ENCODE results near the gene SARDH. TPM values are rescaled to one million over a fixed set of nuclear protein-coding genes. Genes with fewer than 3 reads are reported as not detected.

Gene SARDH
- total and polyA plus RNA-seq, 11 donors: 0.19 to 1.7 (median 0.69) TPM

DNA sequence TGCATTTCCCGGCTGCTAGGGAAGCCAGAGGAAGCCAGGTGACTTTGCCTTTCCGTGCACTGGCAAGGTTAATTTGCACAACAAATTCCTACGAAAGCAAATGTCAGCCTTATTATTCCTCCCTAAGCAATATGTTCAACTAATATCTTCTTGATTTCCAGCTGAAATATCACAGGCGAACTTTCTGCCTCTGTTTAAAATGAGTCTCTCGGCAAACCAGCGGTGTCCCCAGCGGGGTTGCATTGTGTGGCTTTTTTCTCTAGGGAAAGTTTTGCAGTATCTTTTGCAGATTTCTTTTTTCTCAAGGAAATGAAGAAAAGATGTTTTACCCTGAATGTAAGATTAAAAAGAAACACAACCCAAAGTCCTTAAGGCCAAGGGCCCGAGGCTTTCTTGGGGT is 100.1 kb downstream of the SARDH start:
- Histone ChIP-seq H3K27ac (no peak overlapping the region), H3K27me3 (peaks cover 0 to 13% (median 0%) of the 10 kb centered on the region in 9 donors), H3K4me1 (no peaks in the 10 kb centered on the region), H3K9me3 (no peaks in the 10 kb centered on the region), H3K4me3 (no peak overlapping the region), H3K36me3 (no peaks in the 10 kb centered on the region)
- DNase-seq: no peak
- TF ChIP-seq, protein P1, sequence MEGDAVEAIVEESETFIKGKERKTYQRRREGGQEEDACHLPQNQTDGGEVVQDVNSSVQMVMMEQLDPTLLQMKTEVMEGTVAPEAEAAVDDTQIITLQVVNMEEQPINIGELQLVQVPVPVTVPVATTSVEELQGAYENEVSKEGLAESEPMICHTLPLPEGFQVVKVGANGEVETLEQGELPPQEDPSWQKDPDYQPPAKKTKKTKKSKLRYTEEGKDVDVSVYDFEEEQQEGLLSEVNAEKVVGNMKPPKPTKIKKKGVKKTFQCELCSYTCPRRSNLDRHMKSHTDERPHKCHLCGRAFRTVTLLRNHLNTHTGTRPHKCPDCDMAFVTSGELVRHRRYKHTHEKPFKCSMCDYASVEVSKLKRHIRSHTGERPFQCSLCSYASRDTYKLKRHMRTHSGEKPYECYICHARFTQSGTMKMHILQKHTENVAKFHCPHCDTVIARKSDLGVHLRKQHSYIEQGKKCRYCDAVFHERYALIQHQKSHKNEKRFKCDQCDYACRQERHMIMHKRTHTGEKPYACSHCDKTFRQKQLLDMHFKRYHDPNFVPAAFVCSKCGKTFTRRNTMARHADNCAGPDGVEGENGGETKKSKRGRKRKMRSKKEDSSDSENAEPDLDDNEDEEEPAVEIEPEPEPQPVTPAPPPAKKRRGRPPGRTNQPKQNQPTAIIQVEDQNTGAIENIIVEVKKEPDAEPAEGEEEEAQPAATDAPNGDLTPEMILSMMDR (IDR thresholded peaks at IDR 0.05): no peak
- TF ChIP-seq POLR2A (IDR thresholded peaks at IDR 0.05): no peak
- intact Hi-C loops (cut with DNase I): no loop called here
- no peak for ATAC-seq
- 61 to 73% (median 69%) methylated on average over 7 to 8 of the region's 8 CpGs for WGBS, 4 donors

DNA sequence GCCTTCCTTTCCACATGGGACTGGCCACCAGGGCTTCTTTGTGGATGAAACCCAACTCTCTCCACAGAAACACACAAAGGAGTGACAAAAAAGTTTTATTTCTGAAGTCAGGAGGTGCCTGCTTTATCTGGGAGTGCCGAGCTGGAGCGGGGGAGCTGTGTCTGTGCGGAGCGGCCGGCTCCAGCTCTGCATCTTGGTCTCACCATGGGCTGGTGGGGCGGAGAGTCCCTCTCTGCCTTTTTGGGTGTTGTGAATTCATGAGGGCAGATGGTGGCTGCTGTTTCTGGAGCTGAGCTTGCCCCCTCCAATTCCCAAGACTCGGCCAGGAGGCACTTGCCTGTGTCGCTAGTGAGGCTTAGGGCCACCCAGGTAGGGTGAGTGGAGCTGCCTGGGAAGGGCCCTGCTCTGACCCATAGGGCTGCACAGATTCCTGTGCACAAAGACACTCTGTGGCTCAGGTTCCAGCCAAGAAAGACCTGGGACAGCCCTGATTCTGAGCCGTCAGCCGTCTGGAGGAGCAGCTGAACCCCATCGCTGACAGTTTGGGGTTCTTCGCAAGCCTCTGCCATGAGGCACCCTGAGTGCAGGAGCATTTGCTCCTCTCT is 100.6 kb downstream of the SARDH start:
- intact Hi-C loops (cut with DNase I): no loop called here
- TF ChIP-seq, protein P1 (IDR thresholded peaks at IDR 0.05): no peak
- no peak for TF ChIP-seq POLR2A (IDR thresholded peaks at IDR 0.05)
- H3K4me3 ChIP-seq: no peak overlapping the region
- no peaks in the 10 kb centered on the region for H3K36me3 ChIP-seq
- 66 to 81% (median 78%) methylated on average over 10 to 12 of the region's 12 CpGs for WGBS, 4 donors
- H3K27ac ChIP-seq: no peak overlapping the region
- peaks cover 0 to 13% (median 0%) of the 10 kb centered on the region in 9 donors for H3K27me3 ChIP-seq
- no peaks in the 10 kb centered on the region for H3K9me3 ChIP-seq
- DNase-seq (no peak), ATAC-seq (no peak)
- H3K4me1 ChIP-seq: no peaks in the 10 kb centered on the region

DNA sequence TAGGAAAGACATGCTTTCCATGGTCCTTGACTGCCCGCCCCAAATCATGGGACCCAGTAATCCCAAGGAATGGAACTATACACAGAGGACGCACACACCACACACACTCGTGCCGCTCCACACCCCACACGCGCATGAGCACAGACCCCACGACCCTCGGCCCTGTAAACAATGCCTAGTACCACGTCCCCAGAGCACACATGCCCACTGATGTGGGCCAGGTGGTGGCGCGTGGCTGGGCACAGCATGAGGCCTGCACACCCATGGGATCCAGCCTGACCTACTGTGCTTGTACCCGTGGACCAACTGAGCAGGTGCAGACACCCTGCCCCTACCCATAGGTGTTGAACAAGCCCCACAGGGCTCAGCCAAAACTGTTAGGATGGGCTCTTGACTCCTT is 101.2 kb downstream of the SARDH start:
- intact Hi-C loops (cut with DNase I): no loop called here
- DNase-seq: no peak
- Histone ChIP-seq H3K4me1 (no peaks in the 10 kb centered on the region), H3K9me3 (no peaks in the 10 kb centered on the region), H3K27me3 (peaks cover 0 to 15% (median 0%) of the 10 kb centered on the region in 9 donors), H3K4me3 (no peak overlapping the region), H3K36me3 (no peaks in the 10 kb centered on the region), H3K27ac (no peak overlapping the region)
- TF ChIP-seq, protein P1 (IDR thresholded peaks at IDR 0.05): no peak
- TF ChIP-seq POLR2A (IDR thresholded peaks at IDR 0.05): no peak
- ATAC-seq: no peak
- WGBS, 4 donors: 76 to 90% (median 86%) methylated on average over 11 to 12 of the region's 12 CpGs

DNA sequence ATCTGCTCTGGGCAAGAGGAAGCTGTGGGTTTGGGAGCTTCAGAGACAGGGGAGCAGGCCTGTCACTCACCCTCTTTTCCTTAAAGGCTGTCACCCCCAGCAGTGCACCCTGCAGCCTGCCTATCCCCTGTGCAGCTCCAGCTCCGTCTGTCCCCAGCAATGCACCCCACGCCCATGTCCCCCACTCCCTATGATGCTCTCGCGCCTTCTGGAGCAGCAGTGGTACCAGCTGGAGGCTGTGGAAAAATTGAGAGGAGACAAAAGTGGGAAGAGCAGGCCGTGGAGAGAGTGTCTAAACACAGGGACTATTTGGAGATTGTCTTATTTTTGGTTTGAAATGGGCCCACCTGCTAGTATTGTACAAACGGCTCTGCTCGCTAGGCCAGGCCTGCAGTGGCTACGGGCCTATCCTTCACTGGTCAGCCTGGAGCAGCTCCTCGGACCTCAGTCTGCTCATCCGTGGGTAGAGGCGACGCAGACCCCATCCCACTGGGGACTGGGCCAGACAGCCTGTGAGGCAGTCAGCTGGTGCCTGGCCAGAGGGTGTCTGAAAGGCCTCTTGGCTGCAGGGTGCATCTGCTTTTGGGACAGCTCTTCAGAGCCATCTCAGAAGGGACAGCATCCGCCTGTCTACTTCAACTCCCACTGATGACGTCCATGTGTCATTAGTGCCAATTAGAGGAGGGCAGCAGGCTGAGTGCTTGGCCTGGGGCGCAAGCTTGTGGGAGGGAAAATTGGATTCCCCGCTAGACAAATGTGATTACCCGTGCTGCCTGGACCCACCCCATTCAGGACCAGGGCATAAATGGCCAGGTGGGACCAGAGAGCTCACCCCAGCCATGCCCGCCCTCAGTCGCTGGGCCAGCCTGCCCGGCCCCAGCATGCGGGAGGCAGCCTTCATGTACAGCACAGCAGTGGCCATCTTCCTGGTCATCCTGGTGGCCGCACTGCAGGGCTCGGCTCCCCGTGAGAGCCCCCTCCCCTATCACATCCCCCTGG is 102.3 kb downstream of the SARDH start, which contains the start of gene DBH:
DBH (plus strand) TSS at position 831 of the 999 bp plus-strand sequence; CDS start at position 840, 9 bp downstream.
- H3K36me3 ChIP-seq: no peaks in the 10 kb centered on the region
- intact Hi-C loops (cut with DNase I): no loop called here
- no peak within 1 kb of the TSS for H3K4me3 ChIP-seq
- no peaks in the 10 kb centered on the region for H3K9me3 ChIP-seq
- ATAC-seq (no peak), DNase-seq (no peak)
- H3K4me1 ChIP-seq: no peaks in the 10 kb centered on the region
- WGBS, 4 donors: 84 to 91% (median 90%) methylated on average over 18 to 24 of the region's 24 CpGs
- TF ChIP-seq POLR2A (IDR thresholded peaks at IDR 0.05): no peak
- TF ChIP-seq, protein P1 (IDR thresholded peaks at IDR 0.05): no peak
- peaks cover 0 to 17% (median 0%) of the 10 kb centered on the region in 9 donors for H3K27me3 ChIP-seq
- no peak within 1 kb of the TSS for H3K27ac ChIP-seq

All from heart left ventricle (tissue), 16 donors.